DND-41 (cell line): ENCODE data around the gene ZNF626.
"Not testable (repeated sequence)": the region's sequence is repeated elsewhere in the genome, so short reads cannot be mapped to it uniquely, and the experiment has no call there.

Experiments
- ATAC-seq: fragments of 200-7000 bp; cut with Tn5 transposase; 3 replicates; pipeline ENCODE4 v1.9.1; 2021; ENCODE audit warnings: low read depth; ENCODE audit not compliant: insufficient read depth
- DNase-seq: peaks from one replicate; pipeline ENCODE4 v3.0.0-alpha.2; 2020
- H2AFZ ChIP-seq: 2 replicates; pipeline ENCODE4 v1.6.0; 2012; ENCODE audit warnings: low read depth, low read length
- H3K27ac ChIP-seq: 2 replicates; pipeline ENCODE4 v1.5.1; 2012; ENCODE audit warnings: low read length, inconsistent platforms
- H3K27me3 ChIP-seq: fragments of 200-600 bp; sonication (generic); 2 replicates; pipeline ENCODE4 v1.6.0; 2012; ENCODE audit warnings: low read length, mild to moderate bottlenecking, inconsistent platforms; ENCODE audit not compliant: insufficient read depth, poor library complexity
- H3K36me3 ChIP-seq: 2 replicates; pipeline ENCODE4 v1.5.1; 2012; ENCODE audit warnings: low read length, inconsistent platforms; ENCODE audit not compliant: insufficient read depth
- H3K4me1 ChIP-seq: 2 replicates; pipeline ENCODE4 v1.5.1; 2012; ENCODE audit warnings: mild to moderate bottlenecking, low read length; ENCODE audit not compliant: insufficient read depth
- H3K4me2 ChIP-seq: 2 replicates; pipeline ENCODE4 v1.6.0; 2012; ENCODE audit warnings: mild to moderate bottlenecking, moderate library complexity, low read length, inconsistent platforms; ENCODE audit not compliant: insufficient read depth
- H3K4me3 ChIP-seq, 2 experiments: fragments of 200-600 bp in 1 of 2; shearing (Covaris generic) in 1 of 2; 2 replicates each; pipeline ENCODE4 v1.5.1; 2012 to 2016; ENCODE audit warnings: inconsistent platforms in 2 of 2, low read length in 2 of 2, mild to moderate bottlenecking in 2 of 2, low read depth in 1 of 2, moderate library complexity in 1 of 2
- H3K79me2 ChIP-seq: 2 replicates; pipeline ENCODE4 v1.6.0; 2012; ENCODE audit warnings: low read length, inconsistent platforms; ENCODE audit not compliant: insufficient read depth
- H3K9ac ChIP-seq: 2 replicates; pipeline ENCODE4 v1.6.0; 2012; ENCODE audit warnings: low read depth, mild to moderate bottlenecking, inconsistent platforms, low read length, moderate library complexity
- H3K9me3 ChIP-seq: 2 replicates; pipeline ENCODE4 v1.5.1; 2012; ENCODE audit warnings: low read length, moderate library complexity, mild to moderate bottlenecking, inconsistent platforms; ENCODE audit not compliant: insufficient read depth, severe bottlenecking
- H4K20me1 ChIP-seq: 2 replicates; pipeline ENCODE4 v1.6.0; 2012; ENCODE audit warnings: low read length; ENCODE audit not compliant: insufficient read depth
- EZH2 ChIP-seq: IDR thresholded peaks from 3 replicates; pipeline ENCODE4 v1.6.1; 2012; ENCODE audit warnings: borderline replicate concordance, low read depth, mild to moderate bottlenecking, moderate library complexity, low read length, inconsistent platforms; ENCODE audit not compliant: severe bottlenecking
- TF ChIP-seq, protein P1 (sequence below): IDR thresholded peaks from 2 replicates; pipeline ENCODE4 v1.5.1; 2012; ENCODE audit warnings: borderline replicate concordance, low read length, moderate library complexity, mild to moderate bottlenecking; ENCODE audit not compliant: poor library complexity, severe bottlenecking; ENCODE audit errors: extremely low read depth

ZNF626 gene

DNA sequence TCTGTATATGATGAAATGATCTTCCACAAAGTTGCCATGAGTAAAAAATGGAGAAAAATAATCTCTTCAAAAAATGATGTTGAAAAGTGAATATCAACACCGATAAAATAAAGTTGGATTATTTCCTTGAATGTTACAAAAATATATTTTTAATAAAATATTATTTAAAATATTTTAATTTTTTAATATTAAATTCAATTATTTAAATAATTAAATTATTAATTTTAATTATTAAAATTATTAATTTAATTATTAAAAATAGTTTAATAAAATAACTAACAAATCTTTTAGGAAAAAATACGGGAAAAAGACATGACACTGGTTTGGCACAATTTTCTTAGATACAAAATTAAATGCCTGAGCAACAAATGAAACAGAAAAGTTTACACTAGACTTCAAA, 21.3 kb downstream of the ZNF626 start:
- Histone ChIP-seq H4K20me1 (no peaks in the 10 kb centered on the region), H3K9ac (no peak overlapping the region), H3K4me2 (no peak overlapping the region), H3K27me3 (no peaks in the 10 kb centered on the region), H3K27ac (no peak overlapping the region), H2AFZ (no peak overlapping the region), H3K9me3 (no peaks in the 10 kb centered on the region), H3K79me2 (no peaks in the 10 kb centered on the region), H3K4me3 (no peak overlapping the region), H3K4me1 (no peaks in the 10 kb centered on the region), H3K36me3 (no peaks in the 10 kb centered on the region)
- TF ChIP-seq EZH2 = no peak
- TF ChIP-seq, protein P1, sequence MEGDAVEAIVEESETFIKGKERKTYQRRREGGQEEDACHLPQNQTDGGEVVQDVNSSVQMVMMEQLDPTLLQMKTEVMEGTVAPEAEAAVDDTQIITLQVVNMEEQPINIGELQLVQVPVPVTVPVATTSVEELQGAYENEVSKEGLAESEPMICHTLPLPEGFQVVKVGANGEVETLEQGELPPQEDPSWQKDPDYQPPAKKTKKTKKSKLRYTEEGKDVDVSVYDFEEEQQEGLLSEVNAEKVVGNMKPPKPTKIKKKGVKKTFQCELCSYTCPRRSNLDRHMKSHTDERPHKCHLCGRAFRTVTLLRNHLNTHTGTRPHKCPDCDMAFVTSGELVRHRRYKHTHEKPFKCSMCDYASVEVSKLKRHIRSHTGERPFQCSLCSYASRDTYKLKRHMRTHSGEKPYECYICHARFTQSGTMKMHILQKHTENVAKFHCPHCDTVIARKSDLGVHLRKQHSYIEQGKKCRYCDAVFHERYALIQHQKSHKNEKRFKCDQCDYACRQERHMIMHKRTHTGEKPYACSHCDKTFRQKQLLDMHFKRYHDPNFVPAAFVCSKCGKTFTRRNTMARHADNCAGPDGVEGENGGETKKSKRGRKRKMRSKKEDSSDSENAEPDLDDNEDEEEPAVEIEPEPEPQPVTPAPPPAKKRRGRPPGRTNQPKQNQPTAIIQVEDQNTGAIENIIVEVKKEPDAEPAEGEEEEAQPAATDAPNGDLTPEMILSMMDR = no peak
- no peak for ATAC-seq
- no peak for DNase-seq

GRCh38 chr19:20624560-20624959, 36.8 kb downstream of the ZNF626 start:
- not testable (repeated sequence) for H3K4me3 ChIP-seq, H3K27me3 ChIP-seq, H3K4me2 ChIP-seq, H4K20me1 ChIP-seq, H2AFZ ChIP-seq, DNase-seq, H3K79me2 ChIP-seq, H3K4me1 ChIP-seq, ATAC-seq, H3K36me3 ChIP-seq, H3K27ac ChIP-seq, H3K9ac ChIP-seq, H3K9me3 ChIP-seq

DNA sequence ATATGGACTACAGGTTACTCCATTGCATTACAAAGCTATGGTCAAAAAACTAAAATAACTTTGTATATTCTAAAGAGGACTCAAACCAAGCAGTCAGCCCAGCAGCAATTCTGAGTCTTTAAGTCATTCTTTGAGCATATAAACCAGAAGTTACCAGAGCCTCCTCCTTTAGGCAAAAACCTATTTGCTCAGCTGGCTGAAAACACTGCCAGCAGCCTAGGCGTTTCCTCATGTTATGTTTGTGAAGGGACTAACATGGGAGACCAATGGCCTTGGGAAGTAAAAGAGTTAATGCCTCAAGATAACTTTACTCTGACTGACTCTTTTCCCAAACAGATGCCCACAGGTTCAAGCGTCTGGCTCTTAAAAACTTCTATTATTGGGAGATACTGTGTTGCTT, 45.3 kb downstream of the ZNF626 start:
- TF ChIP-seq, protein P1 = no peak
- TF ChIP-seq EZH2 = no peak
- Histone ChIP-seq H3K4me3 (no peak overlapping the region), H2AFZ (no peak overlapping the region), H3K9ac (no peak overlapping the region), H3K27ac (no peak overlapping the region), H3K79me2 (no peaks in the 10 kb centered on the region), H3K27me3 (no peaks in the 10 kb centered on the region), H4K20me1 (no peaks in the 10 kb centered on the region), H3K4me1 (peaks cover 15% of the 10 kb centered on the region), H3K9me3 (no peaks in the 10 kb centered on the region), H3K36me3 (no peaks in the 10 kb centered on the region), H3K4me2 (no peak overlapping the region)
- DNase-seq = no peak
- ATAC-seq = no peak

GRCh38 chr19:20614971-20615370, 46.4 kb downstream of the ZNF626 start:
- not testable (repeated sequence) for H3K36me3 ChIP-seq, H4K20me1 ChIP-seq, H3K4me3 ChIP-seq, H2AFZ ChIP-seq, H3K79me2 ChIP-seq, H3K4me2 ChIP-seq, H3K9me3 ChIP-seq, ATAC-seq, DNase-seq, H3K27me3 ChIP-seq, H3K9ac ChIP-seq, H3K27ac ChIP-seq
- peaks cover 15% of the 10 kb centered on the region for H3K4me1 ChIP-seq
